ENCODE results near the gene TFDP2. TPM values are rescaled to one million over a fixed set of nuclear protein-coding genes. Genes with fewer than 3 reads are reported as not detected.
A peak's percentile ranks its signal among the peaks of the same experiment; 100 is the strongest.
"Not testable (repeated sequence)": the region's sequence is repeated elsewhere in the genome, so short reads cannot be mapped to it uniquely, and the experiment has no call there.

TFDP2 gene
- total RNA-seq, 2 experiments from 2014 or later, result 99.9 to 169 TPM

GRCh38 chr3:141913150-141913811 lies 236.1 kb downstream of the TFDP2 start:
- Histone ChIP-seq H3K4me1 (ENCODE audit: insufficient read depth, low read length, poor library complexity, severe bottlenecking) (no peaks in the 10 kb centered on the region), H3K27ac (ENCODE audit: low read depth, low read length, poor library complexity, severe bottlenecking) (no peak overlapping the region), H3K9me3 (ENCODE audit: low read length) (peaks cover 6% of the 10 kb centered on the region; the same call in 1 of the 2 replicates), H2AFZ (ENCODE audit: low read length) (no peak overlapping the region), H3K36me3 (ENCODE audit: insufficient read depth, low read length) (peaks cover 96% of the 10 kb centered on the region), H3K4me2 (ENCODE audit: low read length) (no peak overlapping the region), H3K79me2 (ENCODE audit: insufficient read depth, low read depth, low read length) (peaks cover 3% of the 10 kb centered on the region), H3K9me2 (ENCODE audit: insufficient read depth, low read length) (no peaks in the 10 kb centered on the region), H4K20me1 (ENCODE audit: insufficient read depth, low read length) (0 out of 2 replicates have a peak, but pooled peaks cover 4% of the 10 kb centered on the region), H3K4me3 (ENCODE audit: low read depth, low read length, poor library complexity, severe bottlenecking) (no peak overlapping the region)
- peak; percentile 87 for TF ChIP-seq CTCF (conservative IDR thresholded peaks at IDR 0.05; ENCODE audit: low read length)
- no peak for TF ChIP-seq EZH2phosphoT487 (IDR thresholded peaks at IDR 0.05; ENCODE audit: borderline replicate concordance, low read depth, low read length)
- intact Hi-C loops (cut with micrococcal nuclease; ENCODE audit: unreplicated experiment), result loop anchor here (1.0 to 10.0 kb wide), 4 partner anchors 36 to 448 kb away; partner anchors contain the start of genes ATP1B3 and RNF7
- ChIA-PET POLR2A (interaction anchor here (0.5 to 1.9 kb wide), 9 partner anchors 9 to 587 kb away, joined by 3 to 5 read pairs (median 4); no protein-coding TSS in a partner anchor), CTCF (ENCODE audit: unreplicated experiment) (interaction anchor here (0.6 to 1.4 kb wide), 4 partner anchors 13 to 233 kb away, joined by 3 to 8 read pairs (median 4); no protein-coding TSS in a partner anchor)
- BruUV-seq (replicated peaks), result no TSS peak
- peak; percentile 72 for DNase-seq (ENCODE audit: low spot score)

- H3K9me2 ChIP-seq (ENCODE audit: insufficient read depth, low read length); H3K27ac ChIP-seq (ENCODE audit: low read depth, low read length, poor library complexity, severe bottlenecking); H4K20me1 ChIP-seq (ENCODE audit: insufficient read depth, low read length); H2AFZ ChIP-seq (ENCODE audit: low read length); BruUV-seq (replicated peaks); H3K9me3 ChIP-seq (ENCODE audit: low read length); CTCF ChIA-PET (ENCODE audit: unreplicated experiment); H3K4me3 ChIP-seq (ENCODE audit: low read depth, low read length, poor library complexity, severe bottlenecking); H3K4me2 ChIP-seq (ENCODE audit: low read length); DNase-seq (ENCODE audit: low spot score); H3K4me1 ChIP-seq (ENCODE audit: insufficient read depth, low read length, poor library complexity, severe bottlenecking): not testable (repeated sequence)
- POLR2A ChIA-PET, result interaction anchor here (2.6 kb wide), 1 partner anchor 8 kb away, joined by 11 read pairs; no protein-coding TSS in a partner anchor
- Histone ChIP-seq H3K79me2 (ENCODE audit: insufficient read depth, low read depth, low read length) (peaks cover 11% of the 10 kb centered on the region), H3K36me3 (ENCODE audit: insufficient read depth, low read length) (peaks cover 96% of the 10 kb centered on the region)
- intact Hi-C loops (cut with micrococcal nuclease; ENCODE audit: unreplicated experiment), result loop anchor here (10.0 kb wide), 2 partner anchors 335 to 445 kb away; no protein-coding TSS in a partner anchor
Measured at GRCh38 chr3:141909986-141910385, 239.4 kb downstream of the TFDP2 start.

- H3K9me3 ChIP-seq (ENCODE audit: low read length), result peaks cover 6% of the 10 kb centered on the region; the same call in 1 of the 2 replicates
- no peak for TF ChIP-seq EZH2phosphoT487 (IDR thresholded peaks at IDR 0.05; ENCODE audit: borderline replicate concordance, low read depth, low read length)
- TF ChIP-seq CTCF (conservative IDR thresholded peaks at IDR 0.05; ENCODE audit: low read length), result no peak
- POLR2A ChIA-PET, result interaction anchor here (0.6 to 2.6 kb wide), 5 partner anchors 8 to 473 kb away, joined by 3 to 11 read pairs (median 4); no protein-coding TSS in a partner anchor
- H3K27ac ChIP-seq (ENCODE audit: low read depth, low read length, poor library complexity, severe bottlenecking), result no peak overlapping the region
- no peak overlapping the region for H3K4me2 ChIP-seq (ENCODE audit: low read length)
- H4K20me1 ChIP-seq (ENCODE audit: insufficient read depth, low read length), result 0 out of 2 replicates have a peak, but pooled peaks cover 4% of the 10 kb centered on the region
- H2AFZ ChIP-seq (ENCODE audit: low read length), result no peak overlapping the region
- intact Hi-C loops (cut with micrococcal nuclease; ENCODE audit: unreplicated experiment), result no loop called here
- peaks cover 14% of the 10 kb centered on the region for H3K79me2 ChIP-seq (ENCODE audit: insufficient read depth, low read depth, low read length)
- CTCF ChIA-PET (ENCODE audit: unreplicated experiment), result no interaction called here
- no peak for DNase-seq (ENCODE audit: low spot score)
- H3K4me1 ChIP-seq (ENCODE audit: insufficient read depth, low read length, poor library complexity, severe bottlenecking), result no peaks in the 10 kb centered on the region
- H3K4me3 ChIP-seq (ENCODE audit: low read depth, low read length, poor library complexity, severe bottlenecking), result no peak overlapping the region
- H3K36me3 ChIP-seq (ENCODE audit: insufficient read depth, low read length), result peaks cover 96% of the 10 kb centered on the region
- no TSS peak for BruUV-seq (replicated peaks)
- no peaks in the 10 kb centered on the region for H3K9me2 ChIP-seq (ENCODE audit: insufficient read depth, low read length)
Measured at GRCh38 chr3:141909408-141909807, 239.9 kb downstream of the TFDP2 start.
